ENCODE measurements around the gene MATN4.

MATN4 gene

GRCh38 chr20:45289942-45290676 is 18.0 kb downstream of the MATN4 start:
- no peak for DNase-seq

GRCh38 chr20:45288860-45289259 is 19.2 kb downstream of the MATN4 start:
- DNase-seq = no peak

- DNase-seq = no peak
These were observed 19.7 kb downstream of the MATN4 start for GRCh38 chr20:45288376-45288775.

- no peak for DNase-seq
These were observed 24.5 kb downstream of the MATN4 start for GRCh38 chr20:45283551-45284057.

GRCh38 chr20:45282700-45283550 is 25.2 kb downstream of the MATN4 start:
- no peak for DNase-seq

- DNase-seq = no peak
These were observed 28.1 kb downstream of the MATN4 start for GRCh38 chr20:45279992-45280391.

- no peak for DNase-seq
These were observed 32.8 kb downstream of the MATN4 start for GRCh38 chr20:45275338-45275737.

- no peak for DNase-seq
These were observed 38.3 kb downstream of the MATN4 start for GRCh38 chr20:45269754-45270270.

GRCh38 chr20:45269056-45269455 is 39.0 kb downstream of the MATN4 start:
- no peak for DNase-seq

GRCh38 chr20:45268531-45268930 is 39.6 kb downstream of the MATN4 start:
- DNase-seq = no peak

- DNase-seq = no peak
These were observed 41.1 kb downstream of the MATN4 start for GRCh38 chr20:45266977-45267376.

- no peak for DNase-seq
These were observed 44.4 kb downstream of the MATN4 start for GRCh38 chr20:45263556-45264266.

GRCh38 chr20:45258664-45259063 is 49.4 kb downstream of the MATN4 start:
- no peak for DNase-seq

GRCh38 chr20:45258259-45258658 is 49.8 kb downstream of the MATN4 start:
- no peak for DNase-seq

- DNase-seq = no peak
These were observed 50.4 kb downstream of the MATN4 start for GRCh38 chr20:45257711-45258110.

GRCh38 chr20:45257161-45257560 is 50.9 kb downstream of the MATN4 start:
- DNase-seq = no peak

GRCh38 chr20:45254383-45255262 is 53.5 kb downstream of the MATN4 start, which contains the start of gene SLPI:
SLPI (minus strand) TSS chr20:45254564; CDS start chr20:45254543, 21 bp downstream.
- DNase-seq = no peak

- DNase-seq = no peak
These were observed 54.8 kb downstream of the MATN4 start for GRCh38 chr20:45253261-45253660.

- no peak for DNase-seq
These were observed 56.1 kb downstream of the MATN4 start for GRCh38 chr20:45251884-45252560.

- no peak for DNase-seq
These were observed 59.5 kb downstream of the MATN4 start for GRCh38 chr20:45248609-45249008.

- no peak for DNase-seq
These were observed 60.2 kb downstream of the MATN4 start for GRCh38 chr20:45247865-45248264.
